Renal pelvis (tissue), 4 donors: Measurements from ENCODE around the gene MEPCE. TPM values are rescaled to one million over a fixed set of nuclear protein-coding genes. Genes with fewer than 3 reads are reported as not detected.

Source experiments
- DNase-seq: peaks from one replicate; pipeline ENCODE4 v3.0.0-alpha.2; 2013
- polyA plus RNA-seq, 3 donors: library from polyadenylated mRNA; unstranded; fragments of 120-200 nt; gene quantifications; one replicate each; pipeline ENCODE4 v1.2.1, GENCODE V29; 2013; ENCODE audit not compliant: insufficient read length in 3 of 3

The MEPCE gene
- polyA plus RNA-seq, 3 donors: 55.0 to 63.4 (median 62.5) TPM

GRCh38 chr7:100478958-100479660 is 49.5 kb downstream of the MEPCE start, which contains the start of gene TSC22D4:
TSS of gene TSC22D4 (minus strand) at chr7:100479214. CDS start at chr7:100478038, 1,176 bp downstream.
- peak; percentile 90 for DNase-seq

GRCh38 chr7:100481466-100481865 is 51.8 kb downstream of the MEPCE start:
- DNase-seq: no peak

- no peak for DNase-seq
Measured at GRCh38 chr7:100482728-100483089, 53.1 kb downstream of the MEPCE start.

- DNase-seq: peak; percentile 60
Measured at GRCh38 chr7:100483090-100483721, 53.6 kb downstream of the MEPCE start.

Other genes starting within 250 kb of the MEPCE start
- gene PVRIG, start 209.9 kb upstream of the MEPCE start, polyA plus RNA-seq: 1 to 10 TPM; 2.0 to 9.2 (median 8.1) TPM
- 10 to 100 TPM in 1 of 3 donors, 1 to 10 TPM in 2; 6.4 to 10.4 (median 8.1) TPM for gene SPDYE3, start 122.1 kb upstream of the MEPCE start, polyA plus RNA-seq
- 10 to 100 TPM; 35.8 to 63.6 (median 63.1) TPM for gene PILRB, start 71.7 kb upstream of the MEPCE start, polyA plus RNA-seq
- gene PILRA, start 56.3 kb upstream of the MEPCE start, polyA plus RNA-seq: 10 to 100 TPM in 1 of 3 donors, 1 to 10 TPM in 2; 4.5 to 10.1 (median 6.3) TPM
- 1 to 10 TPM; 6.3 to 8.4 (median 7.0) TPM for gene ZCWPW1, start 1.1 kb upstream of the MEPCE start, polyA plus RNA-seq
- gene PPP1R35, start 6.7 kb downstream of the MEPCE start, polyA plus RNA-seq: 10 to 100 TPM; 20.9 to 23.5 (median 23.2) TPM
- 1 to 10 TPM in 2 of 3 donors, under 1 TPM in 1; 0.73 to 1.9 (median 1.3) TPM for gene SPACDR, start 34.4 kb downstream of the MEPCE start, polyA plus RNA-seq
- 10 to 100 TPM; 48.2 to 57.9 (median 55.5) TPM for gene TSC22D4, start 49.4 kb downstream of the MEPCE start, polyA plus RNA-seq
- gene NYAP1, start 54.1 kb downstream of the MEPCE start, polyA plus RNA-seq: 1 to 10 TPM; 2.4 to 3.2 (median 2.8) TPM
- 10 to 100 TPM; 11.3 to 16.6 (median 12.8) TPM for gene AGFG2, start 109.4 kb downstream of the MEPCE start, polyA plus RNA-seq
- 1 to 10 TPM; 4.4 to 9.6 (median 7.0) TPM for gene SAP25, start 144.1 kb downstream of the MEPCE start, polyA plus RNA-seq
- gene LRCH4, start 156.3 kb downstream of the MEPCE start, polyA plus RNA-seq: 10 to 100 TPM; 43.7 to 56.0 (median 46.8) TPM
- gene FBXO24, start 156.5 kb downstream of the MEPCE start, polyA plus RNA-seq: 1 to 10 TPM; 1.8 to 2.6 (median 2.3) TPM
- gene PCOLCE, start 172.5 kb downstream of the MEPCE start, polyA plus RNA-seq: 100 to 1,000 TPM; 108 to 146 (median 137) TPM
- gene MOSPD3, start 182.7 kb downstream of the MEPCE start, polyA plus RNA-seq: 10 to 100 TPM; 26.8 to 31.5 (median 30.3) TPM
- gene TFR2, start 211.7 kb downstream of the MEPCE start, polyA plus RNA-seq: 1 to 10 TPM in 2 of 3 donors, under 1 TPM in 1; 0.80 to 1.2 (median 1.1) TPM
- under 1 TPM in 1 of 3 donors, not detected in 2; 0.09 TPM for gene ACTL6B, start 226.6 kb downstream of the MEPCE start, polyA plus RNA-seq
- gene GNB2, start 243.9 kb downstream of the MEPCE start, polyA plus RNA-seq: 100 to 1,000 TPM; 195 to 236 (median 231) TPM